HG03064 (cell line): Measurements from ENCODE around the gene SPATA45.

Experiments
- ATAC-seq: cut with Tn5 transposase; IDR thresholded peaks from one replicate; pipeline ENCODE4 v1.9.1; 2021; ENCODE audit warnings: low read depth; ENCODE audit not compliant: unreplicated experiment

Gene SPATA45

DNA sequence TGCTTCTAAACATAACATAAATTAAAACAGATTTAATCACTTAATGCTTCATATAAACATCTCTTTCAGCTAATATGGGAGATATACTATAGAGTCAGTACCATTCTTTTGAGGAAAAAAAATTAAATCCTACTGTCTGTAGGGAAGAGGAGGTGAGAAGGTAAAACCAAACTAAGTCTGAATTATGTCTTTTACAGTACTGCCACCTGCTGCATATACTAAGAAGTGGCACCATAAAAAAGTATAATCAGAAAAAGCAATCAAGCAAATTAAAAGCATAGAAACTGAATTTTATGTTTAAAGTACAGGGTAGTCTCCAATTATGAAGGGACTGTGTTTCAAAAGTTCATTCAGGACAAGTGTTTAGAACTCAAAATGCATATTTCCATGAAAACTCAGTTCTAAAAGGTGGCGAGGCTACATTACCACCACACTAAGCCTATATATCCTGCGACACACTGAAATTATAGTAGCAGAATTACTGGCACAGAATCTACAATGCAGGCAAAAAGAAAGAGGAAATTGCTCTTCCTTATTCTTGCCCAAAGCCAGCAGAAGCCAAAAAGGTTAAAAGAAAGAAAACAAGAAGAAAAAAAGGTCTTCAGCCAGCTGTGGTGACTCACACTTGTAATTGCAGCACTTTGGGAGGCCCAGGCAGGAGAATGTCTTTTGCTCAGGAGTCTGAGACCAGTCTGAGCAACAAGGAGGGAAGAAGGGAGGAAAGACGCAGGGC is 64.9 kb downstream of the SPATA45 start:
- ATAC-seq = no peak

DNA sequence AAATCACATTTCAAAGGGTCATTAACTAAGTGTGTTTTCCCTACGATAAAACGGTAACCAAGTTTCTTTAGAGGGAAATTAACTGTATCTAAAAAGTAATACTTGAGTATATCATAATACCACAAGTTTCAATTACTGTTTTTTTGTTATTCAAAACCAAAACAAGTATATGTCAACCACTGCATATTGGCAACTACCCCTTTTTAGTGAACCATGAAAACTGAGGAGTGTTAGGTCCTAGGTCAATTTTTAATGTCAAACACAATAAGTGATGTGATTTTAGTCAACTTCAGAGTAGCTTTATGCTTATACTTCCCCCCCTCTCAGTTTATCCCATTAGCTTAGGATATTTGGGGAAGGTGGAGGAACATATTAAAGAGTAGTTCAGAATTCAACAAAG is 66.2 kb downstream of the SPATA45 start:
- ATAC-seq = no peak

DNA sequence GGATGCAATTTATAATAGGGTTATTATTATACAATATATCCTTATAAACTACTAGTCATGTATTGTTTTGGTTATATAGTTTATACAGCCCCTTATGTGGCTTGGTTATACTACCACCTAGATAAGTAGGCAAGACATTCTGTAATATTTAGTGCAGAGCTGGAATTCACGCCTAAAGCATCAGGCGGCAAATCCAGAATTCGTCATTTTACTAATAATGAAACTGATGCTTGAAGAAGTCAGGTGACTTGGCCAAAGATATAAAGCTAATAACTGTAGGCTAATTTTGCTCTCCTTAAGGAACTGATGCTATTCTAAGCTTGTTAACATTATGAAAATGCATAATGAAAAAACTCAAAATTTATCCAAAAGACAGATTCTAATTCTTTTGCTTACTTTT is 66.7 kb downstream of the SPATA45 start:
- no peak for ATAC-seq
